ENCODE data around the gene IDI2. TPM values are rescaled to one million over a fixed set of nuclear protein-coding genes. Genes with fewer than 3 reads are reported as not detected.

The IDI2 gene
- not detected for total RNA-seq

- Histone ChIP-seq H3K9me3 (no peaks in the 10 kb centered on the region), H3K27me3 (replicated peaks; ENCODE audit: insufficient read depth) (no peaks in the 10 kb centered on the region), H3K4me3 (no peak within 1 kb of the TSS), H3K36me3 (no peaks in the 10 kb centered on the region), H3K27ac (no peak within 1 kb of the TSS), H3K4me1 (replicated peaks) (no peaks in the 10 kb centered on the region)
- DNase-seq (ENCODE audit: low spot score): no peak
- 52% methylated on average over 1 of the region's 1 CpG for WGBS
- TF ChIP-seq CTCF (IDR thresholded peaks at IDR 0.05): no peak
- TF ChIP-seq POLR2AphosphoS5 (IDR thresholded peaks at IDR 0.05): no peak
- no peak for TF ChIP-seq POLR2A (IDR thresholded peaks at IDR 0.05)
- intact Hi-C loops (cut with DNase I): no loop called here
These were observed at the start of gene IDI2 for GRCh38 chr10:1025683-1026082. Gene IDI2, minus strand, starts transcription at chr10:1025859. Its CDS starts 1,136 bp downstream, at chr10:1024723.

DNA sequence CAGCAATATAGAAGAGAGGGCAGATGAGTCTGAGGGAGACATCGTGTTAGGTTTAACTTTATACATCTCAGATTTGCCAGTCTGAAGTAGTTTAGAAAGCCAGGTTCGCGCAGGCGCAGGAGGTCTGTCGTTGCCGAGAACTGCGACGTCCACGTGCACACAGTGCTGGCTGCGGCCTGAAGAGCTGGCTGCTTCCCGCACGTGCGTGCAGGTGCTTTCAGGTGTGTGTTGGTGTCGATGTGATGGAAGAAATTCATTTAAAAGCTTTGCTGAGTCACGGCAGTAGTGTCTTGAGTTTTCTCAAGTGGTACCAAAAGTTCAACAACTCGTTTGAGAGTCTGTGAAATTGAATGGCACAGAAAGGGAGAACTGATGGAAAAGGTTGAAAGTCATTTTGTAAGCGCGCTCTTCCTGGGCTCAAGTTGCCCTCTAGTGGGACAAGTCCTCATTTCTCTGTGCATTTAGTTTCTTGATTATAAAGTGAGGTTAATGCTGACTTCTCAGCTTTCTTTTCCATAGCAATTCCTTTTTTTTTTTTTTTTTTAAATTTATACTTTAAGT is 49.2 kb upstream of the IDI2 start:
- Histone ChIP-seq H3K4me1 (replicated peaks) (no peaks in the 10 kb centered on the region), H3K27ac (no peak overlapping the region), H3K9me3 (no peaks in the 10 kb centered on the region), H3K36me3 (peaks cover under 1 to 4% of the 10 kb centered on the region in 2 donors), H3K27me3 (replicated peaks; ENCODE audit: insufficient read depth) (no peaks in the 10 kb centered on the region), H3K4me3 (no peak overlapping the region)
- intact Hi-C loops (cut with DNase I): no loop called here
- 89% methylated on average over 18 of the region's 18 CpGs for WGBS
- TF ChIP-seq POLR2AphosphoS5 (IDR thresholded peaks at IDR 0.05) (no peak), CTCF (IDR thresholded peaks at IDR 0.05) (no peak), POLR2A (IDR thresholded peaks at IDR 0.05) (no peak)
- DNase-seq (ENCODE audit: low spot score): no peak

DNA sequence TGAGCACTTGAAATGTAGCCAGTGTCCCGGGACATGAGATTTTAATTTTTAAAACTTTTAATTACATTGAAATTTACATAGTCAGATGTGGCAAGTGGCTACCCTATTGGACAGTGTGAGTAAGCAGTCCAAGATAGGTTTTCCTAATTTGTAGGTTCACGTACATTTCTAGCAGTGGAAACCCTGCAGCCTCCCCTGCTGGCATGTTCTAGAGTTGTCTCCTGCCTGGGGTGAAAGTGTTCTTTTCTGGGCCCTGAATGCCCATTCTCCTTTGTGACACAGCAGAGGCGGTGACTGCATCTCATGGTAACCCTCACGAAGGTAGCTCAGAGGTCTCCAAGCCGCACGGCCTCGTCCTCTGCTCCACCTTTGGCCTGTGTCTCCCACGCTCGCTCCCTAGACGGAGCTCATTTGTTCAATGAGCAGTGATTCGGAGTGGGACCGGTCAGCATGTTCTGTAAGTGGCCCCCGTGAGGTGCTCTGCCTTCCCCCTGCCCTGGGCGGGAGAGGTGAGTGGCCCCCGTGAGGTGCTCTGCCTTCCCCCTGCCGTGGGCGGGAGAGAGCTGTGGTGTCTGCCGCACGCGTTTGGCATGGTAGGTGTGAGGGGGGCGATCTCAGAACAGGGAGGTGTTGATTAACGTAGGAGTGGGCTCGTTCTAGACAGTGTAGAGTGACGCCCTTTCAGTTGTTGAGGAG is 48.5 kb upstream of the IDI2 start:
- Histone ChIP-seq H3K27me3 (replicated peaks; ENCODE audit: insufficient read depth) (no peaks in the 10 kb centered on the region), H3K36me3 (no peaks in the 10 kb centered on the region), H3K27ac (no peak overlapping the region), H3K9me3 (no peaks in the 10 kb centered on the region), H3K4me1 (replicated peaks) (no peaks in the 10 kb centered on the region), H3K4me3 (no peak overlapping the region)
- WGBS: 93% methylated on average over 24 of the region's 24 CpGs
- intact Hi-C loops (cut with DNase I): no loop called here
- TF ChIP-seq CTCF (IDR thresholded peaks at IDR 0.05) (no peak), POLR2AphosphoS5 (IDR thresholded peaks at IDR 0.05) (no peak), POLR2A (IDR thresholded peaks at IDR 0.05) (no peak)
- no peak for DNase-seq (ENCODE audit: low spot score)

DNA sequence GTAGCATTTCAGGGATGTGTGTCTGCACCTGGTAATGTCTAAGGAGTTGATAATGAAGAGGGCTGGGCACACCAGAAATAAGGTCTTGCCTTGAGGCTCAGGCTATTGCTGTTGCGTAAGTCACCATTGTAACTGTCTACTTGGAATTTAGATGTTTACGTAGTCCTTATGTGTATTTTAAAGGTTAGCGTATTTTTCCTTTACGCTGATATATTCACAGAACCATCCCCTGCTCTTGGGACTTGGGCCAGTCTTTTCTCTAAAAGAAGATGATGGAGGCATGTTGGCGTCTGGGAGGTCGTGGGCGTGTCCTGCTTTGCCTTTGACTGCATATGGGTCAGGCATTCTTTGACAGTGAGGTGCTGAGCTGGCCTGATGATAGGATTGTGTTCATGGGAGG is 45.3 kb upstream of the IDI2 start:
- Histone ChIP-seq H3K27me3 (replicated peaks; ENCODE audit: insufficient read depth) (no peaks in the 10 kb centered on the region), H3K27ac (no peak overlapping the region), H3K36me3 (no peaks in the 10 kb centered on the region), H3K4me1 (replicated peaks) (no peaks in the 10 kb centered on the region), H3K9me3 (no peaks in the 10 kb centered on the region), H3K4me3 (no peak overlapping the region)
- DNase-seq (ENCODE audit: low spot score): no peak
- intact Hi-C loops (cut with DNase I): no loop called here
- TF ChIP-seq POLR2AphosphoS5 (IDR thresholded peaks at IDR 0.05) (no peak), CTCF (IDR thresholded peaks at IDR 0.05) (no peak), POLR2A (IDR thresholded peaks at IDR 0.05) (no peak)
- 84% methylated on average over 7 of the region's 7 CpGs for WGBS
